IPS DF 19.7 (cell line): ENCODE data around the gene KIFAP3.

Experiments
- DNase-seq: peaks from one replicate; pipeline ENCODE4 v3.0.0-alpha.2; 2013; ENCODE audit warnings: low read depth, low spot score

KIFAP3 gene

DNA sequence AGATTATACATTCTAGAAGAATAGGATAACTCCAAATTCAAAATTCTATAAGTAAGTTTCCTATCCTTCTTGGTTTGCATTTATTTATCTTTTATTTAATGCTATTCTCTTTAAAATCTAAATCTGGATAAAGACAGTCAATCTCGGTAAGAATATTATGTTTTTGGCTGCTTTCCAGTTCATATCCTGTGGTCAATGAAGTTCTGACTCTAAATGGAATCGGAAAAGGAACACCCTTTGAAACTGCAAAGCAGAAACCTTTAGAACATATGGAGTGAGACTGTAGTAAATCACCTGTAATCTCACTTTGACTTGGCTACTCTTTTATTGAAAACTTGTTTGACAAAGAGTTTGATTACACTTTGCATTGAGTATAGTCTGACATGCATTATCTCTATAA, 85.2 kb downstream of the KIFAP3 start:
- no peak for DNase-seq

DNA sequence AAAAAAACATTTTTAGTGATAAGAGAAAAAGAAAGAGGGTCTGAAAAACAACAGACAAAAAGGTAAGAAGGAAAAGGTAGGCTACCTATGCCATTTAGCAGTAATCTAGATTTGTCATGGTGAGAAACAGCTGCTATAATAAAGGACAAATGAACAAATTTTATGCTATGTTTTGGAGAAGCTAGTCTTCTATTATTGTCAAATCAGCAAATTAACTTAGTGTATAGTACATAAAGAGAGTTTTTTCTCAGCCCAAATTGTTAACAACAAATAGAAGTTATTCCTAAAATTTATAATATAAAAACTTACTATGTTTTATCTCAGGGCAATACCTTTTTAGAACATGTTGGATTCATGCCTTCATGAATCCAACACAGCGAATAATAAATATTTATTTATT, 88.7 kb downstream of the KIFAP3 start:
- DNase-seq: no peak

DNA sequence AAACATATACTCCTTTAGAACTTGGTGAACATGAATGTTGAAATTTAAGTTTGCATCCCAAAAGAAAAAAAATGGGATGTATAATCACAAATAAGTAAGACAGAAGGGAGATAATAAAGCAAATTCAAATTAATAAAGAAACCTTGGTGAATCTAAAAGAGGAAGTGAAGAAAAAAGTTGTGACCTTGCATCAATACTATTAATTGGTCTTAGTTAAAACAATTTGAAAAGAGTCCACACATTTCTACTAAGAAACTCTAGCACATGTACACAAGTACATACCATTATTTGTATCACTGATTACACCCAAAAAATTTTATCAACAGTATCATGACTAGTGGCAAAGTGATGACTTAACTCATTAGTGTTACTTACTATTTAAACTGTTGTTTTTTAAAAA, 100.4 kb downstream of the KIFAP3 start:
- no peak for DNase-seq

DNA sequence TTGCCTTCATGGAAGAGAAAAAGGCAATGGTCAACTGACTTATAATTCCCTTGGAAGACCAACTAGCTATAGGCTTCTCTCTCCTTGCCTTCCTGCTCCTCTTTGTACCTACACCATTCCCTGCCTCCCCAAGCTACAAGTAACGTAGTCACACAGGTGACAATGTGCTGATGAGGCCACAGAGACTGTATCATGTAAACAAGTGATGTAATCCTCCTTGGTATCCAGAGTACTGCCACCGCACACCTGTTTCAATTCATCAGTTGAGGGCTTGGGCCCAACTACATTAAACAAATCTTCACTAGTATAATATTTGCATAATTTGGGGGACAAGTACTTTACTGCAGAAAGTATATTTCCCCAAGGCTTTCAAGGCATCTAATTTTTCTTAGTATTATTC, 104.4 kb downstream of the KIFAP3 start:
- no peak for DNase-seq

DNA sequence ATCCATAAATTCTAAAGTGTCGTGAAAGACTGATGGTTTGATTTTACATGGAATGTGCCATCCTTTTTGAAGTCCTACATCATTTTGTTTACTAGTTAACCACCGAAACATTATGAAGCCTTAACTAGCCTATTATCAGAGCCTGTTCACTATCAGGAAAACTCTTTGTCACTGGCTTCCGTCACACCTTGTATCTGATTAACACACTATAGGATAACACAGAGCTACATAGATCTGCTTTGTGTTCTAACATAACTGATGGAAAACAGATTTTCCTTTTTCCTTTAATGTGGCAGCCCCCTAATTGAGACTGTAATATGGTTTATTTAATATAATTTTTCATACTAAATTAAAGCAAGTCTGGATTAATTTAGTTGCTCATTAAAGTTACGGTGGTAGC, 106.3 kb downstream of the KIFAP3 start:
- DNase-seq: no peak

DNA sequence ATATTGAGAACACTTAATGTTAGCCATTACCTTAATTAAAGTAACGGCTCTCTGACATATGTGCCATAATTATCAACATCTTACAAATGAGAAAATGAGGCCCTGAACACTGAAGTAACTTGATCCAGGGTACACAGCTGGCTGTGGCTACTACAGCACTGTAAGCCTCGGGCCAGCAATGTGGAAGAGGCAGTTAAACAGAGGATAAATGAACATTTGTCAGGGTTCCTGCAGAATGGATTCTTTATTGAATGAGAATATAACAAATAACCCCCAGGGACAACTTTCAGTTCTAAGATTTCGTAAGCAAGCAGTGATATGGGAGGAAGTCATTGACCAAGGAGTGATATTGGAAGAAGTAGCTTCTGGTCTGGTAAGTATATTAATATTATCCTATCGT, 110.3 kb downstream of the KIFAP3 start:
- DNase-seq: no peak

DNA sequence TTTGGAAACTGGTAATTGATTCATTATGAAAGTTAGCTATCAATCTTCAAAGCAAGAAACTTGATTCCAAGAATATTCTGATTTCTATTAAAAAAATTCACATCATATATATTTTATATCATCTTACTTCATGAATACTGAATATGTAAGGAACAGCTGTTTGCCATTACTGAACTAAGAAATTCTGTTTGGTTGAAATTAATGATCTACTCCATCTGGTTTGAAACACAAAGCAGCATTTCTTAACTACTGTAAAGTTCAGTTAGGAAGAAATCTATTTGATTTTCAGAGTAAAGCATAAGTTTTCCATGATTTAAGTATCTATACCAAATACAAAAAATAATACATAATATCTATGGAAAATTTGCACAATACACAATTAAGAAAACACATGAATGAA, 114.8 kb downstream of the KIFAP3 start:
- no peak for DNase-seq

DNA sequence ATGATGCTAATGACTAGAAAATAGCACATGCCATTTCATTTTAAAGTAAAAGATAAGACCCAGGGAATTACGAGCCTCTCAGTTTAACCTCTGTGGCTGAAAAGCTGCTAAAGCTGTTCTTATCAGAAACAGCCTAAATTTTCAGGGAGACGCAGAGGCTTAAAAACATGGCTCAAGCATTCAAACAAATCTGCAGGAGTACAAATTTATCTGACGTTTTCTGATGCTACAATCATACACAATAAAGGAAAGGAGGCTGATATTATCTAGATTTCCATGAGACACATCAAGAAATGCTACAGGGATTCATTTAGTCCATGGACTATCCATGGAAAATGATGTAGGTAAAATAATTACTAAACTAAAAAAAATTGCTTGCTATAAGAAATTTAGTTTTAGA, 115.5 kb downstream of the KIFAP3 start:
- no peak for DNase-seq

DNA sequence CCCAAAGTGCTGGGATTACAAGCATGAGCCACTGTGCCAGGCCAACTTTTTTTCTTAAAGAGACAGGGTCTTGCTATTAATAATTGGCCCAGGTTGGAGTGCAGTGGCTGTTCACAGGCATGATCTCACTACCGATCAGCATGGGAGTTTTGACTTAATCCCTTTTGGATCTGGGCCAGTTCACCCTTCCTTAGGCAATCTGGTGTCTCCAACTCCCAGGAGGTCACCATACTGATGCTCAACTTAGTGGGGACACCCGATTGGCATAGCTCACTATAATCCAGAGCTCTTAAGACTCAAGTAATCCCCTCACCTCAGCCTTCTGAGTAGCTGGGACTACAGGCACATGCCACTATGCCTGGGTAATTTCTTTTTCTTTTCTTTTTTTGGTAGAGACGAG, 116.6 kb downstream of the KIFAP3 start:
- no peak for DNase-seq

DNA sequence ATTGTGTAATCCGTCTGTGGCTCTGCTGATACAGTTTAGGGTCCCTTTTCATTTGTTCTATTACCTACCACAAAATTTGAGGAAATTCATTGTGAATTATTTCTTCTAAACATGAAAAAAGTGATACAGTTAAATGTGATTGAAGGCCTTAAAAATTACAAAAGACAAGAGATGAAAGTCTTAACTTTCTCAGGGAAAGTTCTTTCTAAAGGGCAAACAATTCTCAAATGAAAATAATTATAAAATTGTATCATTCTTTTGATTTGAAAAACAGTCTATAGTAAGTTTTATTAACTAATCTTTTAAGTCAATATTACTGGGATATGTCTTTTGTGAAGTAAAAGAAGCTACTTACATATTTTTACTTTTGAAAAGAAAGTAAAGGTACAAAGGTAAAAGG, 123.4 kb downstream of the KIFAP3 start:
- DNase-seq: no peak

DNA sequence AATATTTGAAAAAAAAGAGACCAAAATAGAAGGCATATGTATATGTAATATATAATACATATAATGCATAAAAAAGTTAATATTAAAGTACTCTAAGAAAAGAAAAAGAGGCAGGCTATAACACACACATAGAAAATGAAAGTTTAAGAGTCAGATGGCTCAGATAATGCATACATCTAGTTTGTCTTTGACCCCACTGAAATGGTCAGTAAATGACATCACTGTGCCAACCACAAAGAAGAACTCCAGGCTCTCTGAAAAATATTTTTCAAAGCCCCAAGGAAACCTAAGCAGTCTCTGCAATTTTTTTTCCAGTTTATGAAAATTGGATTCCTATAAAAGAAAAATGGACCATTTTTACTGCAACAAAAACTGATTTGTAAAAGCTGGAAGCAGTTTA, 125.4 kb downstream of the KIFAP3 start:
- no peak for DNase-seq

DNA sequence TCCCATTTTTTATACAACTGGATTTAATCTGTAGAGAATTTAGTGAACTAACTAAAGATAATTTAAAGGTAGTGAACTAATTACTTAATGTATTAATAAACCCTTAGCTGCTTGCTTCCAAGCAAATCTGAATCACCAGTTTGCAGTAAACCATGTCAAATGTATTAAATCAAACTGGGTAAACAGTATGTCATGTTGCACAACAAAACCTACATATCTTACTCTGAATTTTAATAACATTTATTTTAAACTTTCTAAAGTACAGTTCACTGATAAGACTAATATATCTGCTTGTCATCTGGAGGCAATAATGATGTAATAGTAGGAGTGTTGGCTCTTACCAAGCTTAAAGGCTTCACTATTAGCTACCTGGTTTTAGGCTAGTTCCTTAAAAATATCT, 128.3 kb downstream of the KIFAP3 start:
- DNase-seq: no peak

DNA sequence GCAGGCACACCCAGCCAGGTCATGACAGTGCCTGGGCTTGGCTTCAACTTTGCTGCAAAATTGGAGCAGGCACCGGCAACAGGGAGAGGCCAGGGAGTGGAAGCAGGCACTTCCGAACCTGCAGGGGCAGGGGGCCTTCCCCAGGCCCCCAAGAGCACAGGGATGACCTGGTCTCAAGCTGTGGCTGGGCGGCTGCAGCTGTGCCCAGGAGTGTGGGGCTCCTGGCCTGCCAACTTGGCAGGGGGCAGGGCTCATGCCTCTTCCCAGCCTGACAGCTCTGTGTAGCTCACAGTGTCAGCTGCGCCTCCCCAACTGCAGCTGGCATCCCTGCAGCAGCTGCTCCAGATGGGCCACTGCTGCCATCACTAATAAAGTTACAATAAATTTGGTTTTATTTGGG, 129.3 kb downstream of the KIFAP3 start:
- DNase-seq: no peak

DNA sequence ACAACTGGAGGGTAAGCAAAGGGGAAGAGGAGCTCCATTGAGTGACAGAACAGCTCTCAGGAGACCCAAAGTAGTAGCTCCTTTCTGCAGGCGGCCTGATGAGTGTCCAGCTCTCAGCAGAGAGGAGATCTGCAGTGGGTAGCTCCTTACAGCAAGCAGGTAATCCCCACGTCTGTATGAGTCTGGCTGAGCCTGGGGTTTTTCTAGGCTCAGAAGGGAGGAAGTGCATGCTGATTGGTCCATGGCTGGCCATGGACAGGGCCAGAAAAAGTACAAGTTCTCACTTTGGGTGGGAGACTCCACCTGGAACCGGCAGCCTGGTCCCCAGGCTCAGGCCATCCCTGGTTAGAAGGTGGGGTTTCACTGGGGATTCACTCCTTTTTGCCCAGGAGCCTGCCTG, 129.9 kb downstream of the KIFAP3 start:
- no peak for DNase-seq

DNA sequence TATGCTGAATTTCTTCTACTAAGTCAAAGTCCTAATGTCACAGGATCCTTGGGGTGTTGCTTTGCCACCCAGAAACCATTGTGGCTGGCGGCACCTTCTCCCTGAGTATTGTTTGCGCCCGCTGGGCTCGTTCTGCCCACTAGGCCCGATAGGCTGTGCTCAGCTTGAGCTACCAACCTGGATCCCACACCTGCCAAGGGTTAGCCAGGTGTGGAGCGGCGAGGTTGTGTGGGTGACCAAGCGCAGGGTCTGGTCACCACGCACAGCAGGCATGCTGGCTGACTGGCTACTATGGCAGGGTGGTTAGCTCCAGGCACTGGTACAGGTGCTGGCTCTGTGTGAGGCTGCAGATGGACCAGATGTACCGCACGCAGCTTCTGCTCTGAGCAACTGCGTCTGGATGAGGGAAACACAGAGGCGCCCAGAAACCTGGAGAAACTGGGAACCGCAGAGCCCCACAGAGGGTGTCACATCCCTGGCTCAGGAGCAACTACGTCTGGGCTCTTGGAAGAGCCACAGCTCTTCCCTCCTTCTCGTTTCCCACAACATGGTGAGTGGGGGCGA, 130.4 kb downstream of the KIFAP3 start:
- no peak for DNase-seq

DNA sequence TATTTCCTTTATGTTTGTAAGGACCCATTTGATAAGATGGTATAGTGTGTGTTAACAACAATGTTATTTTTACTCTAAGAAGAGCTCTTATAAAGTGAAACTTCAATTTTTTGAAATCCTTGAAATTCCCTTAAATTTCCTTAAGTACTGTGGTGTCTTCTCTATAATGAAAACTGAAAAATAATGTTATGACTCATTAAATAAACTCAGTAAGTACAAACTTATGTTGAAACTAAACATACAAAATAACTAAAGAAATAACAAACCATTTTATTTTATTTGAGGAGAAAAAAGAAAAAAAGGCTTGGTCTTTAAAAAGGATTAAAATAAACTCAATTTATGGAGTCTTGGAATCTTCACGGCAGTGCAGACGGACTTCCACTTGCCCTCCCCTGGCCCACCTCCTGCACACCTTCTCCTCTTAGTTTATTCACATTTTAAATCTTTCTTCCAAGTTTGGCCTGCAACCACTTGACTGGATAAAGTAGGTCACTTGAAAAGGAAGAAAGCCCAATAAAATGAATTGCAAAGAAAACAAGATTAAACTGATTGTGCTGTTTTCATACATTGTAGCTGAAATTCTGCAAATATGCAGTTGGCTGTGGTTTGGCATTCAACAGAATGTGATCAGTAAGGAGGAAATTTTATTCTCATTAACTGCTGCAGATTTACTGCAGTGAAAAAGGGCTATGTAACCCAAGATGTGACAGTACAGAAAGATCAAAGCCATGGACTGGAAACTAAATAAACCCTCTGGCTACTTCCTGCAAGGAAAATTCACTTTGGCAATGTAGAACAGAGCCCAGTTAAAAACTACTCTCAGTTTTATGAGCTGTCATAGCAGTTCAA, 132.3 kb downstream of the KIFAP3 start:
- DNase-seq: no peak

DNA sequence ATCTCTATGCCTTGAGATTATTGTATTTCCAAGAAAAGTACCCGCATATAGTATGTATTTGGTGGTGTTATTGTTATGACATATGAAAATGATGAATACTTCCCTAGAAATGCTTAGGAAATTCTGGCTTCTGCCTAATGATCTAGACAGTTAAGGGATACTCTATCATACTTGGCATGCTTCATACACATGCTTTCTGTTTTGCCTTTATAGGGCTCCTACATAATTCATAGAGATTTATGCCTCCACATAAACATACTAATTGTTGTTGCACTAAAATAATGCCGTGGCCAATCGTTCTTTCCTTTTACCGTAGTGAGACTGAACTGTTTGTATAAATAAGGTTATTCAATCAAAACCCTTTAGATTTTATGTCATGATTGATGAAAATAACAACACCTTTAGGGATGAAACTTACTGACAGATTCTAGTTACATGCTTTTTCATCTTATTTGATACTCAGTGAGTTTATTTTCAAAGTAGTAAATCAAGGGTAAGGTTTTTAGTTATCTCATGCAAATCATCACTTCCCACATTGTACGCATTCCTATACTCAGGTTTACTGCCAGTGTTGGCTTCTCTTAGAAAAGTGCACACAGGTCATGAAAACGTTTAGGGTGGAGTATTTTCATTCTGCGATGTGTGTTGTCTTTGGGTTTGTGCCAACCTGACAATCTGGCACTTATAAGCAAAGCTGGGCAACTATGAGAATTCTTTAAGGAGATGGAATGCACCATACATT, 140.3 kb downstream of the KIFAP3 start:
- no peak for DNase-seq

DNA sequence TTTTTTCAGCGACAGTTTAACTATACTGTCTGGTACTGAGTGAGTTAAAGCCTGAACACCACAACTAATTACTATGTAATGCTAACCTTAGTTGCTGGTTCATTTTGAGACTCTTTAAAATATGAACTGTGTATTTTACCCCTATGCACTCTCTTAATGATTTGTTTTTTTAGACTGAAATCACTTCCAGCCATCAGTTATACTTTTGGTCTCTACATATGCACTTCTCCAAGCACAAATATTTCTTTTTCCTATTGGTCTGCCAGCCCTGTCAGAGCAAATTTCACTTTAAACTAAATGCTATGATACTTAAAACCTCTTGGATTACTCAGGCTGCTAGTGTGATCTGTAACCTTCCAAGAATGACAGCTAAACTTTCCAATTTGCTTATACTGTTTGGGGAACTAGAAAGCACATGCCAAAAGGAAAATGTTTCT, 142.7 kb downstream of the KIFAP3 start:
- DNase-seq: no peak

DNA sequence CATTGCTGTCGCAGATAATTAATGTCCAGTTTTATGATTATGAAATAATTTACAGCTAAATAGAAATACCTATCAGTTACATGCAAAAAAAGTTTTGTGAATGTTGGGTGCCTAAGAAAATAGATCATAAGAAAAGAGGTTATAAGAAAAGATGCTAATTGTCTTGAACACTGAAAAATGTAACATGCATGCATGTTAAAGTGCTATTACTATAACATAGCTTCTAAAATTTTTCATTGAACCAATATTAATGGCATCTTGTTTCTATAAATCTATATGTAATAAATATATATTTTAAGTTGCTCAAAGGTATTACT, 145.3 kb downstream of the KIFAP3 start:
- no peak for DNase-seq

DNA sequence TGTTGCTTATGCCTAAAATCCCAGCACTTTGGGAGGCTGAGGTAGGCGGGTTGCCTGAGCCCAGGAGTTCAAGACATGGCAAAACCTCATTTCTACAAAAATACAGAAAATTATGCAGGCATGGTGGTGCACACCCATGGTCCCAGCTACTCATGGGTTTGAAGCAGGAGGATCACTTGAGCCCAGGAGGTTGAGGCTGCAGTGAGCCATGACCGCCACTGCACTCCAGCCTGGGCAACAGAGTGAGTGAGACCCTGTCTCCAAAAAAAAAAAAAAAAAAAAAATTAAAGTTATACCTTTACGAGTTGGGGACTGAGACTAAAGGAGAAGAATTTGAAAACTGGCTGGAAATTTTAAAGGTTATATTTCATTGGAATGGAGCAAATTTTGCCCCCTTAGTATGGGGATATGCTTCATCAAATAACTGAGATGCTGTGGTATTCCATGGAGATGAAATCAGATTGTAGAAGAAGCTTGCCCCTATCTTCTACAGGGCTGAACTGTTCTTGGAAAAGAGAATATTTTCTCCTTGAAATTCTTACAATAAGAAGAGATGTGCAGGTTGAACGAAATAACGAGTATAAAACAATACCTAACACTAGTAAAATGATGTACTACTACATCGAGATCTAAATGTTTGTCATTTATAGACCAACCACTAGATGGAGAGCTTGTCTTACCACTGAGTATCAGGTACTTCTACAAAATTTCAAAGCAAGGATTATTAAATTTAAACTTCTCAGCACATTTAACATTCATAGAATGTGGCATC, 145.9 kb downstream of the KIFAP3 start:
- no peak for DNase-seq

DNA sequence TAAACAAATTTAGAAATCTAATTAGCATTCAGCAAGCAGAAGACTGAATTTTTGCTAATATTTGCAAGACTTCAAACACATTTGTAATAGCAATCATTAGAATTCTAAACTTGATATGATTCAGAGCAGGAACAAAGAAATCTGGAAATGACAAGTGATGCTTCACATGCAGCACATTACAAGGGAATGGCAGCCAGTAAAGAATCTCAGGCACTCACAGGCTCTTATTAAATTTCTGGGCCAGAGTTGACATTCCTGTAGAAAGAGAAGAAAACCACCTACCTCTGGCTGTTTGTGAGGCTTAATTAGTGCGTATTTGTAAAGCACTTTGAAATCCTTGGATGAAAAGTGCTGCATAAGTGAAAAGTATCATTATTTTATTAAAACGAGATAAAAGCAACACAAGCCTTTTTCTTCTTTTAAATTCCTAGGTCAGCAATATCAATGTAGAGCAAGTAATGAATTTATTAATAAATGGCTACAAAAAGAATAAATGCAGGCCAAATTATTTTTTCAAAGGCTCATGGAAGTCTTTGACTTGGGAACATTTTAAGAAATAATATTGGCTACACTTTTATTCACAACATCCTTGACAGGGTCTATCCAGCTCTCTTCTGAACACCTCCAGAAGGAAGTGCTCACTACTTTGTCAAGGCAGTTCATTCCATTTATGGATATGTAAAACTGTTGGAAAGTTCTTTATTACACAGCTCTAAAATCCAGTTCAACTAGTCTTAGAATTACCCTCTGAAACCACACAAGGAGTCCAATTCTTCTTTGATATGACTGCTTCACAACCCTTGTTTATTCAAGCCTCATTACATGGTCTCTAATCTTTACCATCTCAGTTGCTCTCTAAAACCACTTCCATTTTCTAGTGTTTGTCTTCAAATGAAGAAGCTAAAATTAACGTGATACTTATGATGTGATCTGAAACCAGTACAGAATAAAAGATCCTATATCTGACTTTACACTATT, 148.7 kb downstream of the KIFAP3 start:
- no peak for DNase-seq
